ENCODE results near the gene BARX1. TPM values are rescaled to one million over a fixed set of nuclear protein-coding genes. Genes with fewer than 3 reads are reported as not detected.

The BARX1 gene
- polyA plus RNA-seq, 4 donors = 0.39 TPM; not detected in 3

GRCh38 chr9:93962561-93963440 is 7.6 kb upstream of the BARX1 start:
- FAIRE-seq (no peak), DNase-seq (peak; percentile 85 to 89)
- WGBS, 3 donors = 17 to 18% (median 17%) methylated on average over 22 of the region's 22 CpGs
- peaks cover 0 to 13% (median 0%) of the 10 kb centered on the region in 3 donors for H3K4me1 ChIP-seq (ENCODE audit: control insufficient read depth in 3 of 3, insufficient read depth in 2 of 3, low read depth in 1 of 3, low read length in 2 of 3)
- no peaks in the 10 kb centered on the region for H3K36me3 ChIP-seq (ENCODE audit: control insufficient read depth in 3 of 3, insufficient read depth in 2 of 3, low read depth in 1 of 3, low read length in 3 of 3)
- no peaks in the 10 kb centered on the region for H3K9me3 ChIP-seq (ENCODE audit: control insufficient read depth in 2 of 2, insufficient read depth in 1 of 2, low read depth in 1 of 2, low read length in 1 of 2)
- no peak overlapping the region for H3K27ac ChIP-seq (ENCODE audit: low read depth in 1 of 3, low read length in 2 of 3)
- H3K4me3 ChIP-seq (ENCODE audit: low read depth in 1 of 3, low read length in 3 of 3) = no peak overlapping the region
- H3K27me3 ChIP-seq (ENCODE audit: control insufficient read depth in 3 of 3, insufficient read depth in 3 of 3, low read length in 3 of 3) = peaks cover 6 to 49% (median 19%) of the 10 kb centered on the region in 3 donors

GRCh38 chr9:93962017-93962416 is 6.9 kb upstream of the BARX1 start:
- peaks cover 6 to 57% (median 24%) of the 10 kb centered on the region in 3 donors for H3K27me3 ChIP-seq (ENCODE audit: control insufficient read depth in 3 of 3, insufficient read depth in 3 of 3, low read length in 3 of 3)
- H3K27ac ChIP-seq (ENCODE audit: low read depth in 1 of 3, low read length in 2 of 3) = no peak overlapping the region
- no peaks in the 10 kb centered on the region for H3K36me3 ChIP-seq (ENCODE audit: control insufficient read depth in 3 of 3, insufficient read depth in 2 of 3, low read depth in 1 of 3, low read length in 3 of 3)
- no peak for FAIRE-seq
- WGBS, 3 donors = 59 to 81% (median 73%) methylated on average over 1 of the region's 1 CpG
- no peak for DNase-seq
- H3K4me1 ChIP-seq (ENCODE audit: control insufficient read depth in 3 of 3, insufficient read depth in 2 of 3, low read depth in 1 of 3, low read length in 2 of 3) = peaks cover 0 to 13% (median 0%) of the 10 kb centered on the region in 3 donors
- no peak overlapping the region for H3K4me3 ChIP-seq (ENCODE audit: low read depth in 1 of 3, low read length in 3 of 3)
- H3K9me3 ChIP-seq (ENCODE audit: control insufficient read depth in 2 of 2, insufficient read depth in 1 of 2, low read depth in 1 of 2, low read length in 1 of 2) = no peaks in the 10 kb centered on the region

- Histone ChIP-seq H3K27ac (ENCODE audit: low read depth in 1 of 3, low read length in 2 of 3) (no peak overlapping the region), H3K27me3 (ENCODE audit: control insufficient read depth in 3 of 3, insufficient read depth in 3 of 3, low read length in 3 of 3) (peaks cover 11 to 65% (median 31%) of the 10 kb centered on the region in 3 donors), H3K36me3 (ENCODE audit: control insufficient read depth in 3 of 3, insufficient read depth in 2 of 3, low read depth in 1 of 3, low read length in 3 of 3) (no peaks in the 10 kb centered on the region), H3K9me3 (ENCODE audit: control insufficient read depth in 2 of 2, insufficient read depth in 1 of 2, low read depth in 1 of 2, low read length in 1 of 2) (no peaks in the 10 kb centered on the region), H3K4me3 (ENCODE audit: low read depth in 1 of 3, low read length in 3 of 3) (no peak overlapping the region), H3K4me1 (ENCODE audit: control insufficient read depth in 3 of 3, insufficient read depth in 2 of 3, low read depth in 1 of 3, low read length in 2 of 3) (peaks cover 0 to 13% (median 0%) of the 10 kb centered on the region in 3 donors)
- WGBS, 3 donors = 42 to 51% (median 43%) methylated on average over 11 of the region's 11 CpGs
- no peak for FAIRE-seq
- no peak for DNase-seq
Observed at GRCh38 chr9:93960971-93961841, 6.1 kb upstream of the BARX1 start.

- Histone ChIP-seq H3K4me1 (ENCODE audit: control insufficient read depth in 3 of 3, insufficient read depth in 2 of 3, low read depth in 1 of 3, low read length in 2 of 3) (peaks cover 0 to 16% (median 0%) of the 10 kb centered on the region in 3 donors), H3K4me3 (ENCODE audit: low read depth in 1 of 3, low read length in 3 of 3) (no peak overlapping the region)
Observed at GRCh38 chr9:93960221-93960970, 5.2 kb upstream of the BARX1 start.

GRCh38 chr9:93959739-93960154 is 4.6 kb upstream of the BARX1 start:
- H3K4me3 ChIP-seq (ENCODE audit: low read depth in 1 of 3, low read length in 3 of 3) = no peak overlapping the region
- no peak overlapping the region for H3K27ac ChIP-seq (ENCODE audit: low read depth in 1 of 3, low read length in 2 of 3)
- WGBS, 3 donors = 13 to 19% (median 18%) methylated on average over 10 of the region's 10 CpGs
- H3K4me1 ChIP-seq (ENCODE audit: control insufficient read depth in 3 of 3, insufficient read depth in 2 of 3, low read depth in 1 of 3, low read length in 2 of 3) = peaks cover 0 to 16% (median 0%) of the 10 kb centered on the region in 3 donors
- no peak for FAIRE-seq
- no peaks in the 10 kb centered on the region for H3K9me3 ChIP-seq (ENCODE audit: control insufficient read depth in 2 of 2, insufficient read depth in 1 of 2, low read depth in 1 of 2, low read length in 1 of 2)
- DNase-seq = no peak
- H3K27me3 ChIP-seq (ENCODE audit: control insufficient read depth in 3 of 3, insufficient read depth in 3 of 3, low read length in 3 of 3) = peaks cover 24 to 73% (median 40%) of the 10 kb centered on the region in 3 donors
- H3K36me3 ChIP-seq (ENCODE audit: control insufficient read depth in 3 of 3, insufficient read depth in 2 of 3, low read depth in 1 of 3, low read length in 3 of 3) = no peaks in the 10 kb centered on the region

More at GRCh38 chr9:93960221-93960970, 5.2 kb upstream of the BARX1 start:
- 12 to 18% (median 12%) methylated on average over 49 to 63 of the region's 63 CpGs for WGBS, 3 donors
- FAIRE-seq = no peak
- H3K36me3 ChIP-seq (ENCODE audit: control insufficient read depth in 3 of 3, insufficient read depth in 2 of 3, low read depth in 1 of 3, low read length in 3 of 3) = no peaks in the 10 kb centered on the region
- peaks cover 18 to 73% (median 39%) of the 10 kb centered on the region in 3 donors for H3K27me3 ChIP-seq (ENCODE audit: control insufficient read depth in 3 of 3, insufficient read depth in 3 of 3, low read length in 3 of 3)
- no peaks in the 10 kb centered on the region for H3K9me3 ChIP-seq (ENCODE audit: control insufficient read depth in 2 of 2, insufficient read depth in 1 of 2, low read depth in 1 of 2, low read length in 1 of 2)
- no peak overlapping the region for H3K27ac ChIP-seq (ENCODE audit: low read depth in 1 of 3, low read length in 2 of 3)
- peak; percentile 44 to 49 for DNase-seq

- WGBS, 3 donors = 2 to 5% (median 4%) methylated on average over 65 to 66 of the region's 66 CpGs
- Histone ChIP-seq H3K27me3 (ENCODE audit: control insufficient read depth in 3 of 3, insufficient read depth in 3 of 3, low read length in 3 of 3) (peaks cover 30 to 77% (median 44%) of the 10 kb centered on the region in 3 donors), H3K4me1 (ENCODE audit: control insufficient read depth in 3 of 3, insufficient read depth in 2 of 3, low read depth in 1 of 3, low read length in 2 of 3) (peaks cover 0 to 16% (median 0%) of the 10 kb centered on the region in 3 donors), H3K36me3 (ENCODE audit: control insufficient read depth in 3 of 3, insufficient read depth in 2 of 3, low read depth in 1 of 3, low read length in 3 of 3) (no peaks in the 10 kb centered on the region), H3K9me3 (ENCODE audit: control insufficient read depth in 2 of 2, insufficient read depth in 1 of 2, low read depth in 1 of 2, low read length in 1 of 2) (no peaks in the 10 kb centered on the region), H3K4me3 (ENCODE audit: low read depth in 1 of 3, low read length in 3 of 3) (peak overlapping the region in 1 of 3 donors; percentile 17), H3K27ac (ENCODE audit: low read depth in 1 of 3, low read length in 2 of 3) (no peak overlapping the region)
- FAIRE-seq (no peak), DNase-seq (peak; percentile 7 to 54)
Observed at GRCh38 chr9:93958819-93959682, 3.9 kb upstream of the BARX1 start.

- no peak overlapping the region for H3K27ac ChIP-seq (ENCODE audit: low read depth in 1 of 3, low read length in 2 of 3)
- FAIRE-seq = no peak
- H3K36me3 ChIP-seq (ENCODE audit: control insufficient read depth in 3 of 3, insufficient read depth in 2 of 3, low read depth in 1 of 3, low read length in 3 of 3) = no peaks in the 10 kb centered on the region
- peaks cover 34 to 85% (median 50%) of the 10 kb centered on the region in 3 donors for H3K27me3 ChIP-seq (ENCODE audit: control insufficient read depth in 3 of 3, insufficient read depth in 3 of 3, low read length in 3 of 3)
- 21 to 22% (median 22%) methylated on average over 25 to 49 of the region's 49 CpGs for WGBS, 3 donors
- no peaks in the 10 kb centered on the region for H3K9me3 ChIP-seq (ENCODE audit: control insufficient read depth in 2 of 2, insufficient read depth in 1 of 2, low read depth in 1 of 2, low read length in 1 of 2)
- DNase-seq = peak in 1 of 2 donors; percentile 48
- peak overlapping the region in 1 of 3 donors; percentile 20 for H3K4me3 ChIP-seq (ENCODE audit: low read depth in 1 of 3, low read length in 3 of 3)
- peaks cover 0 to 16% (median 0%) of the 10 kb centered on the region in 3 donors for H3K4me1 ChIP-seq (ENCODE audit: control insufficient read depth in 3 of 3, insufficient read depth in 2 of 3, low read depth in 1 of 3, low read length in 2 of 3)
Observed at GRCh38 chr9:93958121-93958818, 3.1 kb upstream of the BARX1 start.
